Measurements from ENCODE around the gene LCNL1.

The LCNL1 gene

DNA sequence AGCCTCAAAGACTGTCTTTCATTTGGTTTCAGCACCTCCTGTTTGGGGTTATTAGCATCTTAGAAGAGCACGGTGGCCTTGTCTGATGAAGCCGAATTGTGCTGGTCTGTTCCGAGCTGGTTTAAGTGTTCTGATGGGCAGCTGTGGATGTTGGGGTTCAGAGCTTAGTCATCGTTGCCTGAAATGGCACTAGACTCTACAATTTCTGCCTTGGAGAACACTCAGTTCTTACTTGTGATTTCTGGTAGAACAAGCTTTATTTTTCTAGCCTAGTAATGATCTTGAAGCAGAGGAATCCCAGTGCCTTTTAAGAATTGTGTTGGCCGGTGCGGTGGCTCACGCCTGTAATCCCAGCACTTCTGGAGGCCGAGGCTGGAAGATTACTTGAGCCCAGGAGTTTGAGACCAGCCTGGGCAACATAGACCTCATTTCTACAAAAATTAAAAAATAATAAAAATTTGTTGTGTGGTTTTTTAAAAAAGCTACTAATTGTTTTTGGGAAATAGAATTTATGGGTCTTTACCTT lies 46.1 kb upstream of the LCNL1 start:
- H3F3A ChIP-seq (ENCODE audit: control insufficient read depth, insufficient read depth), result peaks cover 17% of the 10 kb centered on the region
- H3K4me3 ChIP-seq (ENCODE audit: low read length), result no peak overlapping the region
- H3K79me2 ChIP-seq (ENCODE audit: control insufficient read depth, low read length), result peaks cover 9% of the 10 kb centered on the region; the same call in 1 of the 2 replicates
- TF ChIP-seq EZH2phosphoT487 (IDR thresholded peaks at IDR 0.05; ENCODE audit: borderline replicate concordance, low read length), result no peak
- H3K27ac ChIP-seq (ENCODE audit: low read depth, low read length), result no peak overlapping the region
- peaks cover 42% of the 10 kb centered on the region for H3K36me3 ChIP-seq (ENCODE audit: control insufficient read depth, low read length)
- H3K4me1 ChIP-seq (ENCODE audit: control insufficient read depth, low read length), result no peaks in the 10 kb centered on the region
- H4K20me1 ChIP-seq (ENCODE audit: control insufficient read depth, insufficient read depth, low read depth, low read length), result no peaks in the 10 kb centered on the region
- no peaks in the 10 kb centered on the region for H3K9me3 ChIP-seq (ENCODE audit: control insufficient read depth, insufficient read depth, low read length)
- H3K27me3 ChIP-seq (ENCODE audit: control insufficient read depth, low read length), result no peaks in the 10 kb centered on the region
- H3K9me2 ChIP-seq (replicated peaks; ENCODE audit: control insufficient read depth, low read length), result no peaks in the 10 kb centered on the region
- H3K4me2 ChIP-seq (ENCODE audit: low read length), result no peak overlapping the region

DNA sequence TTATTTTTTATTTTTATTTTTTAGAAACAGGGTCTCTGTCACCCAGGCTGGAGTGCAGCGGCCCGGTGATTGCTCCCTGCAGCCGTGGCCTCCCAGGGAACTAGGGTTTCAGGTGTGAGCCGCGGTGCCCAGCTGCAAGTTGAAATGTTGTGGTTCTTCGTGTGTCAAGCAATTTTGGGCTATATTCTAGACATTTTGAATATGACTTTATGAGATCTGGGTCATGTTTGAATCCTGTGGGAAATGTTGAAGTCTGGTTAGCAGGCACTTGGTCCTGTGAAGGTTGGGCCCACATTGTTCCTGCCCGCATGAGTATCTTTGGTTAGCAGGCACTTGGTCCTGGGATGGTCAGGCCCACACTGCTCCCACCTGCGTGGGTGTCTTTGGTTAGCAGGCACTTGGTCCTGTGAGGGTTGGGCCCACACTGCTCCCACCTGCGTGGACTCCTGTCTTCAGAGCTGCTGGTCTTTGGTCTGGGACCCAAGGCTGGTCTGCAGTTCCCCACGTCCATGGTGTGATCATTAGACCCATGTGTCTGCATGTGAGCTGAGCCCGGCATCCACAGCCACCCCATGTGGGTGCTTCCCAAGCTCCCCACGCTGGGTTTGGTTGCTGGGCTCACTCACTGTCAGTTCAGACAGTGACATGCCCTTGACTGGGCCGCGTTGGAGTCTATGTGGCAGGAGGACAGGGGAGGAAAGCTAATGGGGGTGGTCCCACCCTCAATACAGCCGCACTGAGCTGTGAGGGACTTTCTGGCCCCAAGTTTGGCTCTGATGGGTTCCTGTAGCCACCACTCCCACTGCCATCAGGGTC lies 45.4 kb upstream of the LCNL1 start:
- H3K9me3 ChIP-seq (ENCODE audit: control insufficient read depth, insufficient read depth, low read length), result no peaks in the 10 kb centered on the region
- H3K27me3 ChIP-seq (ENCODE audit: control insufficient read depth, low read length), result no peaks in the 10 kb centered on the region
- no peaks in the 10 kb centered on the region for H3K9me2 ChIP-seq (replicated peaks; ENCODE audit: control insufficient read depth, low read length)
- no peaks in the 10 kb centered on the region for H3K4me1 ChIP-seq (ENCODE audit: control insufficient read depth, low read length)
- peaks cover 14% of the 10 kb centered on the region for H3K79me2 ChIP-seq (ENCODE audit: control insufficient read depth, low read length)
- TF ChIP-seq EZH2phosphoT487 (IDR thresholded peaks at IDR 0.05; ENCODE audit: borderline replicate concordance, low read length), result no peak
- TF ChIP-seq, protein P1, sequence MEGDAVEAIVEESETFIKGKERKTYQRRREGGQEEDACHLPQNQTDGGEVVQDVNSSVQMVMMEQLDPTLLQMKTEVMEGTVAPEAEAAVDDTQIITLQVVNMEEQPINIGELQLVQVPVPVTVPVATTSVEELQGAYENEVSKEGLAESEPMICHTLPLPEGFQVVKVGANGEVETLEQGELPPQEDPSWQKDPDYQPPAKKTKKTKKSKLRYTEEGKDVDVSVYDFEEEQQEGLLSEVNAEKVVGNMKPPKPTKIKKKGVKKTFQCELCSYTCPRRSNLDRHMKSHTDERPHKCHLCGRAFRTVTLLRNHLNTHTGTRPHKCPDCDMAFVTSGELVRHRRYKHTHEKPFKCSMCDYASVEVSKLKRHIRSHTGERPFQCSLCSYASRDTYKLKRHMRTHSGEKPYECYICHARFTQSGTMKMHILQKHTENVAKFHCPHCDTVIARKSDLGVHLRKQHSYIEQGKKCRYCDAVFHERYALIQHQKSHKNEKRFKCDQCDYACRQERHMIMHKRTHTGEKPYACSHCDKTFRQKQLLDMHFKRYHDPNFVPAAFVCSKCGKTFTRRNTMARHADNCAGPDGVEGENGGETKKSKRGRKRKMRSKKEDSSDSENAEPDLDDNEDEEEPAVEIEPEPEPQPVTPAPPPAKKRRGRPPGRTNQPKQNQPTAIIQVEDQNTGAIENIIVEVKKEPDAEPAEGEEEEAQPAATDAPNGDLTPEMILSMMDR (IDR thresholded peaks at IDR 0.05; ENCODE audit: low read depth, low read length, poor library complexity, severe bottlenecking), result no peak
- peaks cover 49% of the 10 kb centered on the region for H3K36me3 ChIP-seq (ENCODE audit: control insufficient read depth, low read length)
- peaks cover 17% of the 10 kb centered on the region for H3F3A ChIP-seq (ENCODE audit: control insufficient read depth, insufficient read depth)
- H3K4me3 ChIP-seq (ENCODE audit: low read length), result no peak overlapping the region
- H3K27ac ChIP-seq (ENCODE audit: low read depth, low read length), result no peak overlapping the region
- H3K4me2 ChIP-seq (ENCODE audit: low read length), result no peak overlapping the region
- H4K20me1 ChIP-seq (ENCODE audit: control insufficient read depth, insufficient read depth, low read depth, low read length), result 0 out of 2 replicates have a peak, but pooled peaks cover 3% of the 10 kb centered on the region

DNA sequence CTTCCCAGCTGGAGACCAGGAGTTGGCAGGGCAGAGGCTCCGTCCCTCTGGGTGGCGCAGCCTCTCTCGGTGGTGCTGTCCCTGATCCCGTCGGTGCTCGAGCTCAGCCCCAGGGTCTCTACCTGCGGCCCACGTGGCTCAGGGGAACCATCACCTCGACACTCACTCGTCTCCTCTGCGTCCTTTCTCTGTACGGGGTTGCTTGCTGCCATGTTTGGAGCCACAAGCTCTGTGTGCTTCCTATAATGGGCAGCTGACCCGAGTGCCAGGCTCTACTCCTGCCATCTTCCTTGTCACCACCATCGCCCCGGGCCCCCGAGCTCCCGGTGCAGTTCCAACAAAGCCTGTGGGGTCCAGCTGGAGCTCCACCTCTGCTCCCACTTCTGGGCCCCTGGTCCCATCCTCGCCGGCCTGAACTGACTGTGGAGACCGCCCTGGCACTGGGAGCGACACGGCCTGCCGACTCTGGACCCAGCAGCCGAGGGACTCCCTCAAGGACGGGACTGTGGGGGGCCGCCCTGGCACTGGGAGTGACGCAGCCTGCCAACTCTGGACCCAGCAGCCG lies 43.3 kb upstream of the LCNL1 start:
- Histone ChIP-seq H3K4me2 (ENCODE audit: low read length) (no peak overlapping the region), H3K9me2 (replicated peaks; ENCODE audit: control insufficient read depth, low read length) (no peaks in the 10 kb centered on the region), H3K27ac (ENCODE audit: low read depth, low read length) (no peak overlapping the region), H3K79me2 (ENCODE audit: control insufficient read depth, low read length) (peaks cover 31% of the 10 kb centered on the region), H4K20me1 (ENCODE audit: control insufficient read depth, insufficient read depth, low read depth, low read length) (0 out of 2 replicates have a peak, but pooled peaks cover 3% of the 10 kb centered on the region), H3K4me3 (ENCODE audit: low read length) (no peak overlapping the region), H3K4me1 (ENCODE audit: control insufficient read depth, low read length) (peaks cover 4% of the 10 kb centered on the region; the same call in 1 of the 2 replicates), H3K27me3 (ENCODE audit: control insufficient read depth, low read length) (no peaks in the 10 kb centered on the region), H3K36me3 (ENCODE audit: control insufficient read depth, low read length) (peaks cover 43% of the 10 kb centered on the region), H3K9me3 (ENCODE audit: control insufficient read depth, insufficient read depth, low read length) (no peaks in the 10 kb centered on the region), H3F3A (ENCODE audit: control insufficient read depth, insufficient read depth) (peaks cover 14% of the 10 kb centered on the region)
- no peak for TF ChIP-seq EZH2phosphoT487 (IDR thresholded peaks at IDR 0.05; ENCODE audit: borderline replicate concordance, low read length)
- TF ChIP-seq, protein P1 (IDR thresholded peaks at IDR 0.05; ENCODE audit: low read depth, low read length, poor library complexity, severe bottlenecking), result no peak

Data from DOHH2 (cell line).